Ectodermal cell (in vitro differentiated cells): ENCODE data around the gene KBTBD6. TPM values are rescaled to one million over a fixed set of nuclear protein-coding genes. Genes with fewer than 3 reads are reported as not detected.
"Not testable (repeated sequence)": the region's sequence is repeated elsewhere in the genome, so short reads cannot be mapped to it uniquely, and the experiment has no call there.

ENCODE experiments used
- H3K27ac ChIP-seq: 2 replicates; pipeline ENCODE4 v1.7.0; 2013; ENCODE audit warnings: mild to moderate bottlenecking, low read depth, low read length; ENCODE audit not compliant: insufficient read depth, poor library complexity, severe bottlenecking
- H3K27me3 ChIP-seq: 2 replicates; pipeline ENCODE4 v1.7.0; 2013; ENCODE audit warnings: mild to moderate bottlenecking, low read length; ENCODE audit not compliant: insufficient read depth, control insufficient read depth, poor library complexity, severe bottlenecking
- H3K36me3 ChIP-seq: one replicate; pipeline ENCODE4 v1.7.0; 2013; ENCODE audit warnings: low read length; ENCODE audit not compliant: control insufficient read depth, insufficient read depth
- H3K4me1 ChIP-seq: one replicate; pipeline ENCODE4 v1.7.0; 2013; ENCODE audit warnings: low read length; ENCODE audit not compliant: control insufficient read depth, insufficient read depth
- H3K4me3 ChIP-seq: 2 replicates; pipeline ENCODE4 v1.7.0; 2013; ENCODE audit warnings: low read depth, low read length, control low read depth; ENCODE audit not compliant: insufficient read depth
- H3K9me3 ChIP-seq: 2 replicates; pipeline ENCODE4 v1.7.0; 2013; ENCODE audit warnings: mild to moderate bottlenecking, low read length, moderate library complexity; ENCODE audit not compliant: control insufficient read depth
- WGBS, 2 experiments: methylation state at CpG; one replicate each; pipeline ENCODE4 v1.1.7; 2013; ENCODE audit warnings: missing lambda C conversion rate in 2 of 2; 5-methylcytosine and 5-hydroxymethylcytosine counted together
- polyA plus RNA-seq, 4 experiments: library from polyadenylated mRNA; stranded (reverse); fragments of 50-300 nt; gene quantifications; one replicate each; pipeline ENCODE4 v1.2.3, GENCODE V29; 2013

Gene KBTBD6, protein sequence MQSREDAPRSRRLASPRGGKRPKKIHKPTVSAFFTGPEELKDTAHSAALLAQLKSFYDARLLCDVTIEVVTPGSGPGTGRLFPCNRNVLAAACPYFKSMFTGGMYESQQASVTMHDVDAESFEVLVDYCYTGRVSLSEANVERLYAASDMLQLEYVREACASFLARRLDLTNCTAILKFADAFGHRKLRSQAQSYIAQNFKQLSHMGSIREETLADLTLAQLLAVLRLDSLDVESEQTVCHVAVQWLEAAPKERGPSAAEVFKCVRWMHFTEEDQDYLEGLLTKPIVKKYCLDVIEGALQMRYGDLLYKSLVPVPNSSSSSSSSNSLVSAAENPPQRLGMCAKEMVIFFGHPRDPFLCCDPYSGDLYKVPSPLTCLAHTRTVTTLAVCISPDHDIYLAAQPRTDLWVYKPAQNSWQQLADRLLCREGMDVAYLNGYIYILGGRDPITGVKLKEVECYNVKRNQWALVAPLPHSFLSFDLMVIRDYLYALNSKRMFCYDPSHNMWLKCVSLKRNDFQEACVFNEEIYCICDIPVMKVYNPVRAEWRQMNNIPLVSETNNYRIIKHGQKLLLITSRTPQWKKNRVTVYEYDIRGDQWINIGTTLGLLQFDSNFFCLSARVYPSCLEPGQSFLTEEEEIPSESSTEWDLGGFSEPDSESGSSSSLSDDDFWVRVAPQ
- polyA plus RNA-seq (2013, experiment 1 of 4), result 13.8 TPM
- 14.4 TPM for polyA plus RNA-seq (2013, experiment 2 of 4)
- polyA plus RNA-seq (2013, experiment 3 of 4), result 12.3 TPM
- 14.9 TPM for polyA plus RNA-seq (2013, experiment 4 of 4)

DNA sequence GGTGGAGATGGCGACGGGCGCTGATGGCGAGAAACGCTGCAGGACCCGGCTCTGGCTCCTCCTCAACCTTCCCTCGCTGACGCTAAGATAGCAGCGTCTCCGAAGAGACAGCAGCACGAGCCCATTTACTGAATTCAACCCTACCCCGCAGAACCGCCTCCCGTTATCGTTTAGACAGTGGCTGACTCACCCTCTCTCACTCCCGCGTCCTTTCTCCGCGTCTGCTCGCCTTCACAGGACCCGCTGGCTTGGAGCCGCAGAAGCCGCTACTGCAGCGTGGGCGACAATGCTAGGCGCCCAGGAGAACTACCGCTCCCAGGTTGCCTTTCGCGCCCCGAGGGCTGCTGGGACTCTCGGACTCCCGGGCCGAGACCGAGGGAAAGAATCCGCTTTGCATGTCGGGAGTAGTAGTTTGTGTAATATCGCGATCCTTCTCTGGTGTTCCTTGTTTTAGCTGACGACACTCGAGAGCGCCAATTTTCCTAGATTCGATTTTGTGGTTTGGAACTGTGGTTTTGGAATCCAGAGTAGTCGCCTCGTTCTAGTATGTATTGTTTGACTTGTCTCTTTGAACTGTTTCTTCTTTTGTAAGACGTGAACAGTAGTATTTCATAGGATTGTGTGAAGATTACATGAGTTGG, at the start of gene KBTBD6:
KBTBD6 (minus strand) TSS at position 291 of the 641 bp plus-strand sequence. CDS start 291 bp downstream, outside the sequence.
- Histone ChIP-seq H3K27ac (peak within 1 kb of the TSS; percentile 39), H3K9me3 (no peaks in the 10 kb centered on the region), H3K27me3 (no peaks in the 10 kb centered on the region), H3K4me3 (peak within 1 kb of the TSS; percentile 75), H3K36me3 (no peaks in the 10 kb centered on the region), H3K4me1 (peaks cover 14% of the 10 kb centered on the region)
- 0% methylated on average over 45 of the region's 45 CpGs for WGBS, 2 experiments

GRCh38 chr13:41182231-41182630, 49.6 kb upstream of the KBTBD6 start:
- Histone ChIP-seq H3K9me3 (no peaks in the 10 kb centered on the region), H3K4me3 (no peak overlapping the region), H3K27ac (no peak overlapping the region), H3K4me1 (no peaks in the 10 kb centered on the region), H3K36me3 (no peaks in the 10 kb centered on the region), H3K27me3 (no peaks in the 10 kb centered on the region)

DNA sequence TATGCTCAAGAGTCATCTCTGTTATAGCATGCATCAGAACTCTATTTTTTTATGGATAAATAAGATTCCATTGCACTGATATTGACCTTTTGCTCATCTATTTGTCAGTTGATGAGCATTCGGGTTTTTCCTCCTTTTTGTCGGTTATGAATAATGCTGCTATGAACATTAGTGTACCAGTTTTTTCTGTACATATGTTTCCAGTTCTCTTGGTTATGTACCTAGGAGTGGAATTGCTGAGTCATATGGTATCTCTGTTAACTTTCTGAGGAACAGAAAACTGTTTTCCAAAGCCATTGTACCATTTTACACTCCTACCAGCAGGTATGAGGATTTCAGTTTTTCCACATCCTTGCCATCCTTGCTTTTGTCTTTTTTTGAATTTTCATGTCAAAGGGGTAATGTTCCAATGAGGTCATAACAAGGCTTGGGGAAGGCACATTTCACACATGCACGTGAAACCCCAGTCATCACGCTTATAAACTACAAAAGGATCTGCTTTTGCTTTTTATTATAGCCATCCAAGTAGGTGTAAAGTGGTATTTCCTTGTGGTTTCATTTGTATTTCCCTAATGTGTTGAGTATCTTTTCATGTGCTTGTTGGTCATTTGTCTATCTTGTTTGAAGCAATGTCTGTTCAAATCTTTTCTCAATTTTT, 47.1 kb upstream of the KBTBD6 start:
- no peak overlapping the region for H3K27ac ChIP-seq
- no peaks in the 10 kb centered on the region for H3K4me1 ChIP-seq
- WGBS, 2 experiments, result 93 to 96% methylated on average over 4 of the region's 4 CpGs
- no peaks in the 10 kb centered on the region for H3K27me3 ChIP-seq
- no peak overlapping the region for H3K4me3 ChIP-seq
- H3K9me3 ChIP-seq, result no peaks in the 10 kb centered on the region
- H3K36me3 ChIP-seq, result no peaks in the 10 kb centered on the region

DNA sequence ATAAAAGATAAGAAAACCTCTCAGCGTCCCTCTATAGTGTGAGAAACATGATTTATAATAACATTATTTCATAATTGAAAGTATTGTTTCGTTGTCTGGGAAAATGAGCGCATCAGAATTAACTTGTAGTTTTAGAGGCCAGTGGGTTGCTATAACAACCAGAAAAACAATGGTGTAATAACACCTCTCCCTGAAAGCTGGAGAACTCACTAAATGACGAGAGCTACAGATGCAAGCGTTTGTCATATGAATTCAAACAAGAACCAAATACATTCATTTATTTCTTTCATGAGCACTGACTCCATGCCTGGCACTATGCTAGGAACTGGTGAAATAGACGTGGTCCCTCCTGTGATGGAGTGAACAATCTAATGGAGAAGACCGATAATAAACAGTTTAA, 45.4 kb upstream of the KBTBD6 start:
- 91 to 94% methylated on average over 5 to 6 of the region's 7 CpGs for WGBS, 2 experiments
- H3K4me1 ChIP-seq, result no peaks in the 10 kb centered on the region
- H3K9me3 ChIP-seq, result no peaks in the 10 kb centered on the region
- no peaks in the 10 kb centered on the region for H3K27me3 ChIP-seq
- no peak overlapping the region for H3K27ac ChIP-seq
- no peak overlapping the region for H3K4me3 ChIP-seq
- H3K36me3 ChIP-seq, result no peaks in the 10 kb centered on the region

DNA sequence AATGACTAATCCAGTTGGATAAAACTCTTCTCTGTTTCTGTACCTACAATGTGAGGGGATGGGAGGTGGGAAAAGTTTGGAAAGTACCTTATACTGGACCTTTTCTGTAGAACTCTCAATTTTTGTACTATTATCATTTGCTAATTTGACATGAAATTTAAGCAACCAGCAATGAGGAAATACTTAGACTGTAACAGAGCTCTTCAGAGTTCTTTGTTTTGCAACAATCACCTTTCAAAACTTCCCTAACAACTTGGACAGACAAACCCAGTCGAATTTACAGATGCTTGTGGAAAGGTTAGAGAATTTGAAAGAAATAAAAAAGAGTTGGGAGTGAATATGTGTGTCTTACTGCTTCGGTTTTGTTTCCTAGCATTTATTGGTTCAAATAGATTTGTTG, 45.0 kb upstream of the KBTBD6 start:
- 42 to 50% methylated on average over 2 of the region's 2 CpGs for WGBS, 2 experiments
- Histone ChIP-seq H3K36me3 (no peaks in the 10 kb centered on the region), H3K4me3 (no peak overlapping the region), H3K4me1 (no peaks in the 10 kb centered on the region), H3K9me3 (no peaks in the 10 kb centered on the region), H3K27me3 (no peaks in the 10 kb centered on the region), H3K27ac (no peak overlapping the region)

- H3K27ac ChIP-seq, H3K27me3 ChIP-seq, H3K36me3 ChIP-seq, H3K4me3 ChIP-seq, H3K9me3 ChIP-seq, H3K4me1 ChIP-seq: not testable (repeated sequence)
- WGBS, 2 experiments, result 94% methylated on average over 8 of the region's 8 CpGs
Measured at GRCh38 chr13:41175576-41175975, 43.0 kb upstream of the KBTBD6 start.

GRCh38 chr13:41162151-41162550, 29.5 kb upstream of the KBTBD6 start:
- no peaks in the 10 kb centered on the region for H3K4me1 ChIP-seq
- H3K9me3 ChIP-seq, result no peaks in the 10 kb centered on the region
- H3K27ac ChIP-seq, result no peak overlapping the region
- H3K4me3 ChIP-seq, result no peak overlapping the region
- H3K36me3 ChIP-seq, result no peaks in the 10 kb centered on the region
- H3K27me3 ChIP-seq, result no peaks in the 10 kb centered on the region
- 97% methylated on average over 2 to 3 of the region's 3 CpGs for WGBS, 2 experiments

GRCh38 chr13:41159174-41159573, 26.6 kb upstream of the KBTBD6 start:
- H3K4me1 ChIP-seq, result no peaks in the 10 kb centered on the region
- no peak overlapping the region for H3K4me3 ChIP-seq
- H3K36me3 ChIP-seq, result no peaks in the 10 kb centered on the region
- no peak overlapping the region for H3K27ac ChIP-seq
- no peaks in the 10 kb centered on the region for H3K27me3 ChIP-seq
- H3K9me3 ChIP-seq, result no peaks in the 10 kb centered on the region

DNA sequence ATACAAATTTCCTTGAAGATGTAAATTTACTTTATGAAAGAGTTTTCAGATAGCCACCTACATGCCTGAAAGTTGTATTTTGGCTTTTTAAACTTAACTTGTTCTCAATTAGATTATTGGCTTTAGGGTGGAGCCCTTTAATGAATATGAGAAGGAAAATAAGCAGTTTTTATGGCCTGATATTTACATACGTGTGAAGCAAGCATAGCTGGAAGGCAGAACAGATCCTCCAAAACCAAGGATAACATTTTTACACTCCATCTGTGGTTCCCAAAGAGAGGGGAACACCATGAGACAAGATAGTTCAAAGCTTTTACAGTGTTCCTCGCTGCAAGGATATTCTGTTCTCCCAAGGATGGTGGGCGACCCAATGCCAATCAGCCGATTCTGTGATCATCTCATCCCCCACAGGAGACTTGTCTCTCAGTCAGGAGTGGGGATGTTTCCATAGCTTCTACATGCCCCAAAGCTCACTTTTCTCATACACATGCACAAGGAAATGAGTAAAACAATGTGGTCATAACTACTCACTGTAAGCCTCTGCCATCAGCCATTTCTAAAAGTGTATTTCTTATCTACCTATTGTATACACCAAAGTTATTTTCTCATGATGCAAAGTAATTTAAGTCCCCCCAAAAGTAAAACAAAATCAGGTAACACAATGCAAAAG, 24.6 kb upstream of the KBTBD6 start:
- no peaks in the 10 kb centered on the region for H3K9me3 ChIP-seq
- H3K4me1 ChIP-seq, result no peaks in the 10 kb centered on the region
- H3K36me3 ChIP-seq, result no peaks in the 10 kb centered on the region
- 94 to 97% methylated on average over 4 of the region's 4 CpGs for WGBS, 2 experiments
- no peak overlapping the region for H3K4me3 ChIP-seq
- no peaks in the 10 kb centered on the region for H3K27me3 ChIP-seq
- no peak overlapping the region for H3K27ac ChIP-seq
